NCI-H2107 treated with DMSO at 0.1 percent for 48 hours (cell line): ENCODE measurements around the gene HOXB3.

Experiments
- DNase-seq: peaks from one replicate; lab custom pipeline; 2025; ENCODE audit not compliant: unreplicated experiment; lab: John Stamatoyannopoulos, UW

HOXB3 gene

GRCh38 chr17:48588528-48588927 lies 1.5 kb downstream of the HOXB3 start:
- peak; percentile 61 for DNase-seq

GRCh38 chr17:48588074-48588415 lies 2.0 kb downstream of the HOXB3 start:
- no peak for DNase-seq

- peak; percentile 94 for DNase-seq
Measured at GRCh38 chr17:48587276-48588073, 2.6 kb downstream of the HOXB3 start.

- DNase-seq = no peak
Measured at GRCh38 chr17:48586355-48587258, 3.4 kb downstream of the HOXB3 start.

DNA sequence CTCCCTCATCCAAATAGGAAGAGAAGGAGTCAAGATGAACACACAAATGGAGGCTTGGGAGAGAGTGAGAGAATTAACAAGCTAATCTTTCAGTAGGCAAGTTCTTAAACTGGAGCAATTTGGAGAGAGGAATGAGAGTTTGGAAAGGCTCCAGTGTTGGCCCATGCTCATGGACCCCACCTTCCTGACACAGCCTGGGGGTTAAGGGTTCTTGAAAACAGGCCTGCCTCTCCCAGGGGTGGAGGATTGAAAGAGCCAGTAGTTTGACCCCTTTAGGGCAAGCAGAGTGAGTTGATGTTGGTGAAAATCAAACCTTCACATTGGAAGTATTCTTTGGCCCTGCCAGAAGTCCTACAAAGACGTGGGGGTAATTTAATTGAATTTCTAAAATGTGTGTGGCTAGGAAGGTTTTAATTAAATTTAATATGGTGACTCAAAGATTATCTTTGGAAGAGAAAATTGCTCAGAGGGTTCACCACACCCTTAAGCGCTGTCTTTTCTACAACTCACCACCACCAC lies 5.8 kb downstream of the HOXB3 start:
- no peak for DNase-seq

GRCh38 chr17:48583708-48584222 lies 6.3 kb downstream of the HOXB3 start:
- no peak for DNase-seq

DNA sequence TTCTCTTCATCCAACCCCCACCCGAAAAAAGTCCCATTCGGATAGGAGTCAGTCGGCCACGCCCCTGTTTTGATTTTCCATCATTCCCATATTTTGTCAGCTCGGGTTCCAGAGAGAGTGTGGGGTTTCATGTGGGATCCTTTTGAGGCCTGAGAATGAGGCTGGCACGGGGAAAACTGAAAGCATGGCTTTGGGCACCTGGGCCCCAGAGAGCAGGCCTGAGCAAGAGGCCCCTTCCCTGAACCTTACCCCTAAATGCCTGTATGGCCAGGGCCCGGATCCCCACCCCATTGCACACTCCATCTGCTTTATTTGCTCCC lies 7.3 kb downstream of the HOXB3 start:
- peak; percentile 57 for DNase-seq

- DNase-seq = no peak
Measured at GRCh38 chr17:48579760-48580554, 10.1 kb downstream of the HOXB3 start.

DNA sequence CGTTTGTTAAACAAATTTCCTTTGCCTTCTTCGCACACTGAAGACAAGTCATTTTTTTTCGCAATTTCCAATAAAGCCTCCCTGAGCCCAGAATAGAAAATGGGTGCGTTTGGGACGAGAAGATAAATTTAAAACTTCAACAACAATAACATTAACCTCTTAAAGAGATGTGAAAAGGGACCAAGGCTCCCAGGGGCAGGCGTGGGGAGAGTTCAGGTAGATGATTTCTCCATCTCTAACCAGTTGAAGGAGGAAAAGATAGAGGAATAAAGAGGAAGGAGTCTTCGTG lies 10.6 kb downstream of the HOXB3 start:
- DNase-seq = peak; percentile 71

GRCh38 chr17:48578616-48579470 lies 11.2 kb downstream of the HOXB3 start:
- DNase-seq = peak; percentile 71

DNA sequence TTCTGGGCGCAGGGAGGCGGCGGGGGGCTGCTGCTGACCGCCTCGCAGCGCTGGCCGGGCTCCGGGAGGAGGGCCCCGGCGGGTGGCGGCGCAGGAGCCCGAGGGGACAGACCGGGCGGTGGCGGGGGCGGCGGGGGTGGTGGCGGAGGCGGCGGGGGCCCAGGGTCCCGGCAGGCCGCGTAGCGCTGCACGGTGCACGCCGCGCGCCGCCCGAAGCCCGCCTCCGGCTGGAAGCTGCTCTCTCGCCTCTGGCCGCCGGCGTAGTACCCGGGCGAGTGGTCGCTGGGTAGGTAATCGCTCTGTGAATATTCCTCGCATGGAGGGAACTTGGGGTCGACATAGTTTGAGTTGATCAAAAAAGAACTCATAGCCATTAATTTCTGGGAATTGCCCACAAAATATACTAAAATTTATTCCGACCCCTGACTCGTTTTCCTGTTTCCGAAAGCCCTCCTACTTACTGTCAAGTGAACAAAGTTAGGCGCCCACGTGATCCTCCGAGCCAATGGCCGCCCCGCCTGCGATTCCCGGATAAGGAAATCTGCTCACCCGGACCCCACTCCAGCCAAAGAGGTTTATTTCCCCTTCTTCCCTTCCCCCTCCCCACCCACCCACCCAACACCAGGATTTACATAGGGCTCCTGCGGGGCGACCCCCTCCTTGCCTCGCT lies 12.0 kb downstream of the HOXB3 start, which contains the start of gene HOXB4:
HOXB4 (minus strand) TSS at position 405 of the 670 bp plus-strand sequence; CDS start at position 374, 31 bp downstream.
- DNase-seq = peak; percentile 82

DNA sequence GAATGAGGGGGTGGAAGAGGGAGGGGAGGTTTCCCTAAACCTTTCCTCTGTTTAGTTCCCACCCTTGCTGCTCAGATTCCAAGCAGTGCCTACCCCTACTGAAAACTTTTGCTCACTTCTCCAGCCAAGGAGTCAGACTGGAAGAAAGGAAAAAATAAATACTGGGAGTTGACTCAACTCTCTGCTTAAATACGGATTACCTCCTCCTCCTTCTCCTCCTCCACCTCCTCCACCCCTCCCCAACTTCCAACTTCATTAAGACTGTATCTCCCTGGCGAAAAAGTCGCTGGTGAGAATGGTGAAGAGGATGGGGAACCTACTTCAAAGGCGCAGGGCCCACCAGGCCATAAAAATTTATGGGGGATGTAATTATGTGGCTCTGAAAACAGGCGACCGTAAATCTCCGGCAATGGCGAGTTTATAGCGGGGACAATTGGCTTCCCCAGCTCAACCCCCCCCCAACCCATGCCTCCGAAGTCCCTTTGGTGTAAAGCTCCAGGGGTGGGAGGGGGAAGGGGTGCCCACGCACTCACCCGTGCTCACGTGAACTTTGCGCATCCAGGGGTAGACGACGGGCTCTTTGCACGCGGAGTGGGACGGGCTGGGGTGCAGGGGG lies 12.6 kb downstream of the HOXB3 start:
- DNase-seq = no peak

- no peak for DNase-seq
Measured at GRCh38 chr17:48576479-48577309, 13.3 kb downstream of the HOXB3 start.

- no peak for DNase-seq
Measured at GRCh38 chr17:48575673-48576478, 14.2 kb downstream of the HOXB3 start.

DNA sequence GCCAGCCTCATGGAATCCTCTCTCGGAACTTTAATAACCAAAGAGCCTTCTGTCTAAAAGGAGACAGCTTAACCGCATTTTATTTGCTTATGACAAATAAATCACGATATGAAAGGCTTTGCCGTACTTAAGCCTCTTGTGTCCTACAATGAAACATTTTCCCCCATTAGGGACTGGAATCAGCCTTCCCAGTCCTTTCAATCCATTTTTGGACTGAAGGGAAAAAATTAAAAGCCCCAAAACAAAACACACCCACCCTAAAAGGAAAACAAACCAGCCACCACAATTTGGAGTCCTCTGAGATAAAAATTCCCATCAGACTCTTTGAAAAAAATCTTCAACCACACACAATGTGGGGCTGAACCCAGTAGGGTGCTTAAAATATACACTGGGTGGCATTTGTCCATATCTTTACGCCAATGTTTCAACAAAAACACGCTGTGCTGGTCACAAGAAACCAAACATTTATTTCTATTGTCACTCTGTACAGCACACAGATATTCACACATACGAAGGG lies 14.9 kb downstream of the HOXB3 start:
- peak; percentile 81 for DNase-seq

DNA sequence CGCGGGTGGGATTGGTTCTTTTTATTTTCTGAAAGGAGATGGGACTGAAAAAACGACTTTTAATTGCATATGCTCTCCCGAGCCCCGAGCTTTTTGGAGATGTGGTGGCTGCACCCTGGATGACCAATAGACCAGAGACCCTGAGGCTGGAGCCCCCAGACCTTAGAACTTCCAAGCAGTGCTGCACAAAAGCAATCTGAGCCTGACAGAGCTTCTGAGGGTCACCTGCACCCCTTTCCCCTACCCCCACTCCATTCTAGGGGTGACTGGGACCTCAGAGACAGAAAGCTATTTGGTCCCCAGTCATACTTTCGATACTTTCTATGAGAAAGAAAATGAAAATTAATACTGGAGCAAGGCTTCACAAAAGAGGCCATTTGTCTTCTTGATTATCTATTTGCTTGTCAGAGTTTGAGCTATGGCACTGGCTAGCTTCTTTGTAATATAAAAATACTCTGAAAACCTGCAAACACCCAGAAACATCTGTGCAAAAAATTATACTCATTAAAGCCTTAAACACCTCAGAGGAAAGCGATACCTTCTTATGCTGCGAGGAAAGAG lies 15.5 kb downstream of the HOXB3 start:
- DNase-seq = no peak

DNA sequence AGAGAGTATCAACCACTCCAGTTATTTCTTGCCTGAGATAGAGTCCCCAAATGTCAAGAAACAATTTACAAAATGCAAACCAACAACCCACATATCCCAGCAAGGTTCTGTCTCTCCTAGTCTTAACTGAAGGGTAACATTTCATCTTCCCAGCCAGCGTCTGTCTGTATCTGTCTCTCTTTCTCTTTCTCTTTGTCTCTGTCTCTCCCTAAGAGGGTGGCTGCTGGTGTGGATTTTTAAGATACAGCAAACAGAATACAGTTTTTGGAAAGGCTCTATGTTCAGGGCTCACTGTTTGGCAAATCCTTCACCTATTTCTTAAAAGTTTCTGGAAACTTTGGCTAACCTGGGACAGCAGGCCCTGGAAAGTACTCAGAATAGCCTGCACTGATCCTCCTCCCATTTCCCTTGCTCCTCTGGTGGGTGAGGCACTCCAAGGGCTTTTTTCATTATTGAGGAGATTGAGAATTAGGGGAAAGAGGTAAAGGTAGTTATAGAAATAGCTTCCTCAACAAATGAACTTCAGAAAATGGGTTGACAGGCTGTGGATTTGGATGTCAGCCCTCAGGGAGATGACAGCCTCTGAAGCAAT lies 18.1 kb downstream of the HOXB3 start:
- no peak for DNase-seq
